Activated T-cell treated with anti-CD3 and anti-CD28 coated beads, Interleukin-2, amount 50 U/mL, for 24 hours (primary cell): Measurements from ENCODE around the gene TSPAN2.
A peak's percentile ranks its signal among the peaks of the same experiment; 100 is the strongest.
"Not testable (repeated sequence)": the region's sequence is repeated elsewhere in the genome, so short reads cannot be mapped to it uniquely, and the experiment has no call there.

Experiments used
- DNase-seq: peaks from one replicate; pipeline ENCODE4 v3.0.0-alpha.2; 2020
- H3K27ac Mint-ChIP-seq: 2 replicates; pipeline ENCODE4 v1.8.0; 2020; ENCODE audit warnings: mild to moderate bottlenecking, mixed read lengths
- H3K27me3 Mint-ChIP-seq: 2 replicates; pipeline ENCODE4 v1.8.0; 2020; ENCODE audit warnings: mixed read lengths
- H3K36me3 Mint-ChIP-seq: 2 replicates; pipeline ENCODE4 v1.8.0; 2020; ENCODE audit warnings: low read depth, mixed read lengths
- H3K4me1 Mint-ChIP-seq: 2 replicates; pipeline ENCODE4 v1.8.0; 2020; ENCODE audit warnings: low read depth, mixed read lengths
- H3K4me3 Mint-ChIP-seq: 2 replicates; pipeline ENCODE4 v1.8.0; 2020; ENCODE audit warnings: mild to moderate bottlenecking, moderate library complexity, mixed read lengths
- H3K9me3 Mint-ChIP-seq: 2 replicates; pipeline ENCODE4 v1.8.0; 2020; ENCODE audit warnings: mixed read lengths

TSPAN2 gene

DNA sequence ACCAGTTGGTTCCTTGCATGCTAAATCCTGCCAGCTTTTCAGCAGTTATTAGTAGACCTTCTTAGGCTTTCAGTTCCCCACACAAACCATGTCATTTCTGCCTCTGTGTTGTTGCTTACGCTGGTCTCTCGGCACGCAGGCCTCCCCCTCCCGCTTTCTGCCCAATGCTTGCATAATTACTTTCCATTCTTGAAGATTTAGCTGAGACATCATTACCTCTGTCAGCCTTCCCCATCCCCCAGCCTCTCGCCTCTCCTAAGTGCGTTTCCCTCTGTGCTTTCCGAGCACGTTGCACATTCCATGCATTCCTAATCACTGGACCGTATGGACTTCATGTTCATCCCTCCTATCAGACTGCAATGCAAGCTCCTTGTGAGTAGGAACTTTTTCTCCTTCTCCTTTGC, 32.9 kb downstream of the TSPAN2 start:
- Mint-ChIP-seq H3K36me3 (no peaks in the 10 kb centered on the region), H3K4me3 (no peak overlapping the region), H3K27me3 (no peaks in the 10 kb centered on the region), H3K9me3 (no peaks in the 10 kb centered on the region), H3K27ac (no peak overlapping the region), H3K4me1 (peaks cover 7% of the 10 kb centered on the region)
- DNase-seq, result no peak

DNA sequence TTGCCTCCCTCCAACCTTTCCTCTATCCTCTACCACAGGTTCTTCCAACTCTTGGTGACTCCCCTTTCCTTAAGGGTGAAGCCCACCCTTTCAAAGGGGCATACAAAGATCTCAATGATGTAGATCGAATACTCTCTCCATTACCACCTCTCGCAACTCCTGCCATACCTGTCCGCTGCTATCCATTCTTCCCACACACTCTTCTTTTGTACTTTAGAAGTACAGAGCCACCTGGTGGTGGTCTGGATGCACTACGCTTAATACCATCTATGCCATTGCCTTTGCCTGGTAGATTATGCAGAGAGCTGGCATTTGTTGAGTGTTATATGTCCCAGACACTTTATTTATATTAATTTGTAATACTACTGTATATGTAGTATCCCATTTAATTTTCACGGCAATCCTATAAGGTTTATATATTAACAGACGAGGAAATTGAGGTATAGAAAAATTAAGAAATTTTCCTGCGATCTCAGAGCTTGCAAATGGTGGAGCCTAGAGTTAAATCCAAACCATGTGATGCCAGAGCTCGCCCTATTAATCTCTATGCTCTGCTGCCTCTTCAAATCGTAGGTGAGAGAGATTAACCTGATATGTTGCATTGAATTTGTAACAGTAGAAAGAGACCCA, 36.7 kb downstream of the TSPAN2 start:
- DNase-seq, result peak; percentile 56
- Mint-ChIP-seq H3K9me3 (no peaks in the 10 kb centered on the region), H3K27me3 (no peaks in the 10 kb centered on the region), H3K36me3 (no peaks in the 10 kb centered on the region), H3K4me3 (no peak overlapping the region), H3K27ac (no peak overlapping the region), H3K4me1 (peaks cover 4% of the 10 kb centered on the region)

DNA sequence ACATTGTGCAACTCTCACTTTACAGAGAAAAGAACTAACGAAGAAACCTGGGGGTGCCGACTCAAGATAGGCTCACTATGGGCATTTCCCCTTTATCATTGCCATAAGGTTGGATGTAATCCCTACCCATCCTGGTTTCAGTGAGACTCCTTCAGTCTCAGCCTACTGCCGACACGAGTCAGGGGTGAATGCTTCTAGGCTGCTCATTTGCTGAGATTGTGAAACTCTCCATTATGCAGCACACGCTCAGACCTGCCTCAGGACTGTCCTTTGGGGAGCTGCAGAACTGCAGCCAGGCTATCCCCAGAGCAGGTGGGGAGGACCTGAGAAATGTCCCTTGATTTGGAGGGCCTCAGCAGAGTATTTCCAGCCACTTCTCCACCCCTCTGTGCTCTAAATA, 37.5 kb downstream of the TSPAN2 start:
- no peaks in the 10 kb centered on the region for H3K27me3 Mint-ChIP-seq
- peaks cover 4% of the 10 kb centered on the region for H3K4me1 Mint-ChIP-seq
- no peak for DNase-seq
- H3K4me3 Mint-ChIP-seq, result no peak overlapping the region
- no peaks in the 10 kb centered on the region for H3K36me3 Mint-ChIP-seq
- H3K9me3 Mint-ChIP-seq, result no peaks in the 10 kb centered on the region
- H3K27ac Mint-ChIP-seq, result no peak overlapping the region

DNA sequence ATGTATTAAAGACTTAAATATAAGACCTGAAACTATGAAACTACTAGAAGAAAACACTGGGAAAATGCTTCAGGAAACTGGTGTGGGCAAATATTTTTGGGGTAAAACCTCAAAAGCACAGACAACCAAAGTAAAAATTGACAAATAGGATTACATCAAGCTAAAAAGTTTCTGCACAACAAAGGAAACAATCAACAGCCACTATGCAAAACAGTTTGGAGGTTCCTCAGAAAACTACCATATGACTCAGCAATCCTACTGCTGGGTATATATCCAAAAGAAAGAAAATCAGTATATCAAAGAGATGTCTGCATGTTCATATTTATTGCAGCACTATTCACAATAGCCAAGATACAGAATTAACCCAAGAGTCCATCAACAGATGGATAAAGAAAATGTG, 42.6 kb downstream of the TSPAN2 start:
- H3K4me1 Mint-ChIP-seq, result peaks cover 4% of the 10 kb centered on the region
- DNase-seq, result no peak
- no peaks in the 10 kb centered on the region for H3K27me3 Mint-ChIP-seq
- H3K36me3 Mint-ChIP-seq, result peaks cover 3% of the 10 kb centered on the region
- no peak overlapping the region for H3K27ac Mint-ChIP-seq
- H3K9me3 Mint-ChIP-seq, result peaks cover 5% of the 10 kb centered on the region
- H3K4me3 Mint-ChIP-seq, result no peak overlapping the region

DNA sequence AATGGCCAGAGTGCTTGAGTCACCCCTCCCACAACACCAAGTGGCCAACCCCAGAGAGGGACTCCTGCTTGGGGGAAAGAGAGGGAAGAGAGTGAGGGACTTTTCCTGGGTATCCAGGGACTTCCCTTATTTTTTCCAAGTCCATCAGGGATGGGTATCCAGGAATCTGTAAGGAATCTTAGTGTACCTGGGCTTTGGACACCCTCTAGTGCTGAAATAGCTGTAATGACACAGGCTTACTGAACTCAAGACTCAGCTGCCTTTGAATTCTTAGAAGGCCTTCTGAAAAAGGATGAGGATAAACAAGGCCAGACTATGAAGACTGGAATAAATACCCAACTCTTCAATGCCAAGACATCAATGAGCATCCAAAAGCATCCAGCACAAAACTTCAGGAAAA, 47.6 kb downstream of the TSPAN2 start:
- peaks cover 3% of the 10 kb centered on the region for H3K36me3 Mint-ChIP-seq
- no peak overlapping the region for H3K27ac Mint-ChIP-seq
- H3K9me3 Mint-ChIP-seq, result peaks cover 5% of the 10 kb centered on the region
- no peaks in the 10 kb centered on the region for H3K4me1 Mint-ChIP-seq
- no peak for DNase-seq
- H3K4me3 Mint-ChIP-seq, result no peak overlapping the region
- H3K27me3 Mint-ChIP-seq, result no peaks in the 10 kb centered on the region

DNA sequence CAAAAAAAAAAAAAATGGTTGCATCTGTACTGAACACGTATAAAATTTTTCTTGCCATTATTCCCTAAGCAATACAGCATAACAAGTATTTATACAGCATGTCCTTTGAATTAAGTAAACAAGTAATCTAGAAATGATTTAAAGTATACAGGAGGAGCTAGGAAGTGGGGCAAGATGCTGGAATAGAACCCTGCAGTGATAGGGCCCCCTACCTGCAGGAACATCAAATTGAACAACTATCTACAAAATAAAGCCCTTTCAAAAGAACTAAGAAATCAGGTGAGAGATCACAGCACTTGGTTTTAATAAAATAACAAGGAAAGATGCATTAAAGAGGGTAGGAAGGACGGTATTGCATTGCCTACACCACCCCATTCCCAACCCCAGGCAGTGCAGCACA, 48.8 kb downstream of the TSPAN2 start:
- H3K27me3 Mint-ChIP-seq, result no peaks in the 10 kb centered on the region
- H3K4me1 Mint-ChIP-seq, result no peaks in the 10 kb centered on the region

DNA sequence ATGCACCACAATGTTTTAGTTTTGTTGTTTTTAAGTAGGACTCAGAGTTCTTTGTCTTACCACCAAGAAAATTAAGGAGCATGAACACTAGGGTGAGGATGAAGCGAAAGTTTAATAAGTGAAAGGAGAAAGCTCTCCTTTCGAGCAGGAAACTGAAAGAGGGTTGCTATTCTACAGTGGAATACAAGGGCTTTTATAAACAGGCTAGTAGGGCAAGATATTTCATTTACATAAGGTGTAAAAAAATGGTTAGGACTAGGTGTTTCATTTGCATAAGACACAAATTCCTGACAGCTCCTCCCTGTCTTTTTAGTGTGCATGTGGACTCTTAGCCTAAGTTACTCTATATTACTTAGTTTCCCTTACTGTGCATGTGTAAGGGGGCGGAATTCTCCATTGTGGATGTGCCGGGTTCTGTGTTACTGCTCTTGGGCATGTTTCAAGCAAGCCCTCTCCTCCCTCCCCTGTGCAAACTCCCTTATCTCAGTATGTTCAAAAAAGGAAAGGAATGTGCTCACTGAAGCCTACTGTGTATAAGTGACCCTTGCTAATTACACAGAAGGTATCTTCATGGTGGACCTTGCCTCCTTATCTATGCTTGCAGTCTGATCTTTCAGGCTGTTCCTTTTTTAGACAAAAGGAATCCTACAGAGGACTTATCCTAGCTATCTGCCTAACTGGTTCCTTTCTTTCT, 52.3 kb downstream of the TSPAN2 start:
- H3K4me3 Mint-ChIP-seq, result no peak overlapping the region
- H3K9me3 Mint-ChIP-seq, result no peaks in the 10 kb centered on the region
- no peaks in the 10 kb centered on the region for H3K36me3 Mint-ChIP-seq
- H3K27ac Mint-ChIP-seq, result no peak overlapping the region
- no peaks in the 10 kb centered on the region for H3K4me1 Mint-ChIP-seq
- H3K27me3 Mint-ChIP-seq, result no peaks in the 10 kb centered on the region
- DNase-seq, result no peak

More for the DNA sequence above, 48.8 kb downstream of the TSPAN2 start:
- Mint-ChIP-seq H3K9me3 (peaks cover 5% of the 10 kb centered on the region), H3K27ac (no peak overlapping the region), H3K36me3 (no peaks in the 10 kb centered on the region), H3K4me3 (no peak overlapping the region)
- DNase-seq, result no peak

DNA sequence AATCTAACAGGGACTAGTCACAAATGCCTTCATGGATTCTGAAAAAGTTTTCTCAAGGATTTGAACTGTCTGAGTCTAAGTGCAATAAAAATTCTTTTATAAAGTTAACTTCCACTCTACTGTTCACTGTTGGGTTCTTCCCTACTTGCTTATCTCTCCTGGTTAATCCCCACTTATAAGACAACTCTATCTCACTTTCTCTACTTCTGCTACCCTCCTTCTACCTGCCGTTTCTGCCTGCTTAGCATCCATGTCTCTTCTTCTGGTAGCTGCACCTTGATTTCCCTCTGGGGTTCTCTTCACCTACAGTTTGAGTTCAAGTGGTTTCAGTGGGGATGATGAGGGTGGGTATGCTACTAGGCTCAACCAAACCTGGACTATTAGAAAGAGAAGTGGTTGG, 53.7 kb downstream of the TSPAN2 start:
- Mint-ChIP-seq H3K9me3 (no peaks in the 10 kb centered on the region), H3K4me1 (no peaks in the 10 kb centered on the region), H3K27ac (no peak overlapping the region), H3K36me3 (no peaks in the 10 kb centered on the region), H3K27me3 (no peaks in the 10 kb centered on the region), H3K4me3 (no peak overlapping the region)
- no peak for DNase-seq

DNA sequence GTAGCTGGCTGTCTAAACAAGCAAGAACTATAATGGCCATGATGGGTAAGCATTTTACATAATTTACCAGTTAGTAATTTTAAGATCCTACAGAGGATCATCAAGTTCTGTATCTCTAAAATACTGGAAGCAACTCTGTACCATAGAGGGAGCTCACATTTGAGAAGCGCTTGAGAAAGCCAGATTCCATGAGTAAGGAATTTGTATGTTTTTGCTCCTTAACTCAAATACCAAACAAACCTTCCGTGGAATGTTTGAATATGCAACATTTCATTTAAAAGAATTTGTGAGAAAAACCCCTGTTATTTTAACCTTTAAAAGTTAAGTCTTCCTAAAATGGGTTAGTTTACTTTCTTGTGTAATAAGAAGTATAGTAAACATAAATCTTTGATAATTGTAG, 57.7 kb downstream of the TSPAN2 start:
- Mint-ChIP-seq H3K27me3 (no peaks in the 10 kb centered on the region), H3K4me3 (no peak overlapping the region), H3K27ac (no peak overlapping the region), H3K9me3 (no peaks in the 10 kb centered on the region), H3K36me3 (no peaks in the 10 kb centered on the region), H3K4me1 (no peaks in the 10 kb centered on the region)
- no peak for DNase-seq

DNA sequence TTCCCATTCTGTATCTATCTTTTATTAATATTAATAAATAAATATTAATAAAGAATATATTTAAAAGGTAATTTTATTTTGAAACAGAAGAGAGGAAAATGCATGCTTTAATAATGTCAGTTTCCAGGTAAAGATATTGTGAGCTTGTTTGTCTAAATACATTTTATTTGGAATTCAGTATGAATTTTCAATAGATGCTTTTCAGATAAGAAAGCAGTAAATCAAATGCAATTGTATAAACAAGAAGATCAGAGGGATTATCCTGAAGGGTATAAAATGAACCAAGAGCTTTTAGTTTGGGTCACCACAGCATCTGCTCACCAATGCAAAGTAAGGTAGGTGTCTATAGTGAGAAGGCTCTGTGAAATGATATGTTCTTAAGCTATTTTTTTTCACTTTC, 59.8 kb downstream of the TSPAN2 start, which contains the start of gene TSHB:
Gene TSHB, plus strand, starts transcription at position 301 of the 400 bp plus-strand sequence. CDS start 3,537 bp downstream, outside the sequence.
- H3K4me3 Mint-ChIP-seq, result no peak within 1 kb of the TSS
- no peak for DNase-seq
- H3K27me3 Mint-ChIP-seq, result no peaks in the 10 kb centered on the region
- H3K27ac Mint-ChIP-seq, result no peak within 1 kb of the TSS
- no peaks in the 10 kb centered on the region for H3K4me1 Mint-ChIP-seq
- H3K9me3 Mint-ChIP-seq, result no peaks in the 10 kb centered on the region
- H3K36me3 Mint-ChIP-seq, result no peaks in the 10 kb centered on the region

DNA sequence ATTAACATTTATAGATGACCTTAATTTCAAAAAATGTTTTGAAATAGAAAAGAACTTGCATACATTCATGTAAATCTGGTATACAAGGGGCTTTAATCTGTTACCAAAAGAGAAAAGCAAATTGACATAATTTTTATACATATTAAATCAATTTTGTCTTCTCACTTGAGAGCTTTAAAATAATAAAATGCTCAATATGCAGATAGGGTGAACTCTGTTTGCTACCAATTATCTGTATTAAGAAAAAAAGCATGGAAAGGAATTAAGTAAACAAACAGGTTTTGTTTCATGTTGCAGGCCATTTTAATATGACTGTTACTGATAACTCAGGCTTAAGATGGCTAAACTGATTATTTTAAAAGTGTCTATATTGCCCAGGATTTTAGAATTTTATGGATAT, 65.7 kb downstream of the TSPAN2 start:
- Mint-ChIP-seq H3K27me3 (peaks cover 17% of the 10 kb centered on the region), H3K27ac (no peak overlapping the region), H3K4me1 (no peaks in the 10 kb centered on the region), H3K9me3 (peaks cover 2% of the 10 kb centered on the region), H3K4me3 (no peak overlapping the region), H3K36me3 (no peaks in the 10 kb centered on the region)
- DNase-seq, result no peak

DNA sequence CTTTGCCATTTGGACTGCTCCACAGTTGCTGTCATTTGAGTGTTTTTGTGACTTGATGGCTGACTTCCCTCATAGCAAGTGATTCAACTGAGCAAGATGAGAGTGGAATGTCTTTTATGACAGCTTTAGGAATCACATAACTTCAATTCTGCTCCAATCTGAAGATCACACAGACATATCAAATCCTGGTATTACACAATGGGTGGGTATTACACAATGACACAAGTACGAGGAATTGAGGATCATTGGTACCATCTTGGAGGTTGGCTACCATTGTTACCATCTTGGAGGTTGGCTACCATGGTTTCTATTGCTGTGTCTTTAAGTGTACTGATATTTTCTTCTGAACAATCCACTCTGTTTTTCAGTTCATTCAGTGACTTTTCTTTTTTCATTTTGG, 68.2 kb downstream of the TSPAN2 start:
- no peak for DNase-seq
- H3K9me3 Mint-ChIP-seq, result peaks cover 5% of the 10 kb centered on the region
- H3K27ac Mint-ChIP-seq, result no peak overlapping the region
- peaks cover 20% of the 10 kb centered on the region for H3K27me3 Mint-ChIP-seq
- H3K4me1 Mint-ChIP-seq, result no peaks in the 10 kb centered on the region
- no peaks in the 10 kb centered on the region for H3K36me3 Mint-ChIP-seq
- no peak overlapping the region for H3K4me3 Mint-ChIP-seq

DNA sequence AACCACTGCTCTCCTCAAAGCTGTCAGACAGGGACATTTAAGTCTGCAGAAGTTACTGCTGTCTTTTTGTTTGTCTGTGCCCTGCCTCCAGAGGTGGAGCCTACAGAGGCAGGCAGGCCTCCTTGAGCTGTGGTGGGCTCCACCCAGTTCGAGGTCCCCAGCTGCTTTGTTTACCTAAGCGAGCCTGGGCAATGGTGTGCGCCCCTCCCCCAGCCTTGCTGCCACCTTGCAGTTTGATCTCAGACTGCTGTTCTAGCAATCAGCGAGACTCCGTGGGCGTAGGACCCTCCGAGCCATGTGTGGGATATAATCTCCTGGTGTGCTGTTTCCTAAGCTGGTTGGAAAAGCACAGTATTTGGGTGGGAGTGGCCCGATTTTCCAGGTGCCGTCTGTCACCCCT, 69.8 kb downstream of the TSPAN2 start:
- not testable (repeated sequence) for H3K27ac Mint-ChIP-seq, H3K9me3 Mint-ChIP-seq, H3K4me3 Mint-ChIP-seq

DNA sequence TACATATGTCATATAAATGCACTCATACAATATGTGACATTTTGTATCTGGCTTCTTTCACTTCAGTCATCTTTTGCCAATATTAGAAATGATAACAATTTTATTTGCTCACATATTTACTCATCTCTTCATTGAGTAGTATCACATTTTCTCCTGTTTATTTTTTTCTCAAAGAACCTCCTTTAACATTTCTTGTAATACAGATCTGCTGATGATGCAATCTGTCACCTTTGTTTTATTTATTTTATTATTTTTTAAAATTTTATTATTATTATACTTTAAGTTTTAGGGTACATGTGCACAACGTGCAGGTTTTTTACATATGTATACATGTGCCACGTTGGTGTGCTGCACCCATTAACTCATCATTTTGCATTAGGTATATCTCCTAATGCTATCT, 75.5 kb downstream of the TSPAN2 start:
- H3K4me1 Mint-ChIP-seq, result no peaks in the 10 kb centered on the region
- peaks cover 5% of the 10 kb centered on the region for H3K27me3 Mint-ChIP-seq
- peaks cover 5% of the 10 kb centered on the region for H3K9me3 Mint-ChIP-seq
- H3K36me3 Mint-ChIP-seq, result no peaks in the 10 kb centered on the region
- no peak for DNase-seq
- no peak overlapping the region for H3K27ac Mint-ChIP-seq
- H3K4me3 Mint-ChIP-seq, result no peak overlapping the region

More for the DNA sequence above, 69.8 kb downstream of the TSPAN2 start:
- H3K4me1 Mint-ChIP-seq, DNase-seq, H3K36me3 Mint-ChIP-seq: not testable (repeated sequence)
- H3K27me3 Mint-ChIP-seq, result peaks cover 20% of the 10 kb centered on the region

DNA sequence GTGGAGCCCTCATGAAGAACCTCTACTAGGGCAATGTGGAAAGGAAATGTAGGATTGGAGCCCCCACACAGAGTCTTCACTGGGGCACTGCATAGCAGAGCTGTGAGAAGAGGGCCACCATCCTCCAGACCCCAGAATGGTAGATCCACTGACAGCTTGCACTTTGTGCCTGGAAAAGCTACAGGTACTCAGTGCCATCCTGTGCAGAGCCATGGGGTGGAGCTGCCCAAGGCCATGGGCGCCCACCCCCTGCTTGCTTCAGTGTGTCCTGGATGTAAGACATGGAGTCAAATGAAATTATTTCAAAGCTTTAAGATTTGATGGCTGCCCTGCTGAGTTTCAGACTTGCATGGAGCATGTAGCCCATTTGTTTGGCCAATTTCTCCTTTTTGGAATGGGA, 76.9 kb downstream of the TSPAN2 start:
- Mint-ChIP-seq H3K9me3 (no peaks in the 10 kb centered on the region), H3K4me3 (no peak overlapping the region), H3K27ac (no peak overlapping the region), H3K27me3 (no peaks in the 10 kb centered on the region), H3K36me3 (no peaks in the 10 kb centered on the region), H3K4me1 (no peaks in the 10 kb centered on the region)
- DNase-seq, result no peak
